GM21390 (cell line): ENCODE data around the gene ERGIC2.

ENCODE experiments used
- ATAC-seq: cut with Tn5 transposase; IDR thresholded peaks from one replicate; pipeline ENCODE4 v1.9.1; 2021; ENCODE audit not compliant: unreplicated experiment

Gene ERGIC2

DNA sequence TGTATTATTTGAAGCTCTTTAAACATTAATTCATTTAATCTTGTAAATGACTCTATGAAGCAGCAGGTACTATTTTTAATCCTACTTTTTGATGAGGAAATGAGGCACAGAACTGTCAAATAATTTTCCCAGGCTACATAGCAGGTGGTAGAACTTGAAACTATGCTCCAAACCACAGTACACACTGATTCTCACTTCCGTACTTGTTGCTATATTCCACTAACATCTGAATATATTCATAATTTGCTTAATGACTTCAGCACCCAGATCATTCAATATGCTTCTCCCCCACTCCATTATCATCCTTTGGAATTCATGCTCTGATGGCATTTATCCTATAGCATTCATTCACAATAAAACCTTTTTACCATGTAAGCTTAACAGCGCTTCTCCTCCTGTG, 4.9 kb downstream of the ERGIC2 start:
- no peak for ATAC-seq

DNA sequence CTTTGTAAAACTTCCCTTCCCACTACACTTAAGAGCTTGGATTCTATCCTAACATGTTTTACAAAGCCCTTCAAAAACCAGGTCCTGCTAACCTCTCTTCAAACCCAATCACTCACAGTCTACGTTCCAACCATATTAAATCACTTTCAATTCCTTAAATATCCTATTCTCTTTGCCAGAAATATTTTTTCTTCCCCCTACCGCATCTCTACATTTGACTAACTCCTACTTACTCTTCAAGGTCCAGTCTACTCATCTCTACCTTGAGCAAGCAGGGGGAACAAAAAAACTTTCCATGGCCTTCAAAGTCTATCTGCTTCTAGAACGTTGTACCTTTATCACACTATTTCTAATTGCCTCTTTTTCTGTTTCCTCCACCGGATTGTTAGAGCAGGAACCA, 6.1 kb downstream of the ERGIC2 start:
- ATAC-seq = no peak

DNA sequence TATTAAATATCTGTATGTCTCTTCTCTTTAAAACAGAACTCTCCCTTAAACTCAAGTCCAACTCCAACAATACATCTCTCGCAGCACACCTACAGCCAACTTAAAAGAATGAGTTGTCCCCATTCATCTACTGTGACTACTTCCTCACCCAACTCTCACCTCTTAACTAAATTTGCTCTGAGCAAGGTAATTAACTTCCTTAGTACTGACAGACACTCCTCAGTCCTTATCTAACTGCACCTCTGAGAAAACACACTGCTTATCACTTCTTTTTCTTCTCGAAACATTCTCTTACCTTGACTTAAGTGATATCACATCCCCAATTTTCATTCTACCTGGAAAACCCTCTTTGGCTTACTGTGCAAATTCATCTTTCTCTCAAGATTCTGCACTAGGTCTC, 7.0 kb downstream of the ERGIC2 start:
- ATAC-seq = no peak

DNA sequence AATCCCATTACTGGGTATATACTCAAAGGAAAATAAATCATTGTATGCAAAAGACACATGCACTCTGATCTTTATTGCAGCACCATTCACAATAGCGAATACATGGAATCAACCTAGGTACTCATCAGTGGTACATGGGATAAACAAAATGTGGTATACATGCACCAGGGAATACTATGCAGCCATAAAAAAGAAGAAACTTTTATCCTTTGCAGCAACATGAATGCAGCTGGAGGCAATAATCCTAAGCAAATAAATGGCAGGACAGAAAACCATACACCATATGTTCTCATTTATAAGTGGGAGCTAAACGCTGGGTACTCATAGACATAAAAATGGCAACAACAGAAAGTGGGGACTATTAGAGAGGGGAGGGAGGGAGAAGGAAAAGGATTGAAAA, 15.9 kb downstream of the ERGIC2 start:
- ATAC-seq = no peak

DNA sequence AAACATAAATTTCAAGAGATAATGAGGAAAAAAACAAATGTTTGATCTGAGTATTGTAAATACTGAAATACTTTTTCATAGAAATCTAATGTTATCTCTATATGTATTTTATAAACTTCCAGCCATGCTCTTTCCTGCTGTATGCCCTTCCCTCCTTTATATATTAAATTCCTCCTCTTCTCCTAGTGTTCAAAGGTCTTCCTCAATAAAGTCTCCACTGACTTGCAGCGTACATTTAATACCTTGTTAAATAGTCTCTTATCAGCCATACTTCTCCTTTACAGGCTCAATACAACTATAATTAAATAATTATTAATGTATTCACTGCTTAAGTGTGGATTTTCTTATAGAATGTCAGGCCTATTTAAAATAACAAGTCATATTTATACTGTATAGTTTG, 26.0 kb downstream of the ERGIC2 start:
- no peak for ATAC-seq

DNA sequence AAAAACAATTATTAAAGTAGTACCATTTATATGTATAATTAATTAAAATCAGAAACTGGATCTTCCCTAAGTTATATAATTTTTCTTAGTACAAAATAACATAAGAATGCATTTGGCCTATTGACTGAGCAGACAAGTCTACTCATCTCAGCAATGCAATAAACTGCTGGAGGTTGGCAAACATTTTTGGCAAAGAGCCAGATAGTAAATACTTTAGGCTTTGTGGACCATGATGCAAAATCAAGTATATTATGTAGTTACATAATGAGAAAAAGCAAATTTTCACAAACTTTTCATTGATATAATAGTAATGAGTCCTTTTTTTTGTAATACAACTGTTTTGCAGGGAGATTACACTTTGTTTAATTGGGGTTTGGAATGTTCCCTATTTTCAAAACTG, 30.9 kb downstream of the ERGIC2 start:
- no peak for ATAC-seq

DNA sequence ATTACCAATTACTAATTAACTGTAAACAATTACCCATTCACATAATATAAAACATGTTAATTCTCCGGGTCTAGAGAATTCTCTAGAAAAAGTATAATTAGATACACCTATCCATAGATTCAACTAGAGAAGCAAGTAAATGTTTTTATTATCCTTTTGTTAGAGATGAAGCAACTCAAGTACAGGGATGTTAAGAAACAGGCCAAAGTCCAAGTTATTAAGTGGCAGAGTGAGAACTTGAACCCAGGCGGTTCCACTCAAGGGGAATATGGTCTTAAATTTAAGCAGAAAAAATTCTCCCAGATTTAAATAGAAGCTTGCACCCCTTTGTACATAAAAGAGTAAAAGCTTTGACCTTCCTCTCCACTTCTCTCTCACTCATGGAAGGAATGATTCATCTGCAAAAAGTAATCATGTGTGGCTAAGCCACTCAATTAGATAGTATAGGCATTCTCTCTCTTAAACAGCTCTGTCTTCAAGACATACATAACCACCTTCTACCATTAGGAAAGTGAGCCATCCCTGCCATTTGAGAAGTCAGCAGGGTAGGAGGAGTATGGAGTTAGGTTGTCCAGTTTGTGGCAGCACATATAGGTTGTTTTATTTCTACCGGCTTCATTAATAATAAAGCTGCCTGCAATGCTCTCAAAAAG, 34.1 kb downstream of the ERGIC2 start:
- ATAC-seq = no peak

DNA sequence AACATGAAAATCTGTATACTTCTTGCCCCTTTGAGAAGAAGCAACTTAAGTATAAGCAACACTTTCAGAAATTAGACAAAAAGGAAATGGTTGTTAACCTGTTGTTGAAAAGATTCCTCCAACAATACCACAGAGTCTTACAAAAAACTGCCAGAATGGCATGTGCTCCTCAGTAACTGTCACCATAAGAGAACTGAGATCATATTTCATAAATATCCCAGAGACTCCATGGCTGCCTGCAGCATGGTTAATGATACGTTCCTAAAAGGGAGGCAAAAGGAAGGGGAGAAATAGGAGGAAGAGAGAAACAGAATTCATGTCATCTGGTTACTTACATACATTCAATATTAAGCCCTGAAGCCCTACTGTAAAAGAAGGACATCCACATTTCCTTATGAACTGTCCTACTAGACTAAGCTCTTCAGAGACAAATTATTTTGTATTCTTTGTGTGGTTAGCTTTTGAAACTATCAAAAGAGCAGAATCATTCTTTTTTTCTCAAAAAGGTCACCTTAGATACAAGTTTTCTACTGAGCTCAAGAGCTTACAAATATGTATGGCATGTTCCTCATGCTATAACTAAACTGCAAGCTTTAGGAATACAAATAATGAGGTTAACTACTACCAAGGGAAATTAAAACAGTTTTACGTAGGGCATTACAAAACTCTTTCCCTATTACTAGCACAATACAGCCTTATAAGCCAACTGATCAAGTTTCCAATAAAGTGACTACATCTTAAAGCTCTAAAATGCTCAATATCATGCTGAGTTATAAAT, 37.8 kb downstream of the ERGIC2 start:
- no peak for ATAC-seq

DNA sequence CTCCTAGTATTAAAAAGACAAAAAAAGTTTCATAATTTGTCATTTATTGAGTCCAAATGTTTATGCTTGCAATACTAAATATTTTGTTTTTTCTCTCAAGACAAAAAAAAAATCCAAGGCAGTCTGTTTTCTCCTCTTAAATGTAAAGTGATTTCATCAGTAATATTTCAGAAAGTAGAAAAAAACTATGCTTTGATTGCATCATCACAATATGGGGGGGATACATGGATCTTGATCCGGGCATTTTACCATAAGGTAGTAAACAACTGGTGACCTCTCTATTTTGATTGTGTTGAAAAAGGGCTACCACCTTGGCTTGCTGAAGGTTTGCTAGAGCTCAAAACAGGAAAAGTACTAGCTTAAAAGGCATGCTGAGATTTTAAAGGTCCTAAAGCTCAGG, 43.6 kb downstream of the ERGIC2 start:
- no peak for ATAC-seq

DNA sequence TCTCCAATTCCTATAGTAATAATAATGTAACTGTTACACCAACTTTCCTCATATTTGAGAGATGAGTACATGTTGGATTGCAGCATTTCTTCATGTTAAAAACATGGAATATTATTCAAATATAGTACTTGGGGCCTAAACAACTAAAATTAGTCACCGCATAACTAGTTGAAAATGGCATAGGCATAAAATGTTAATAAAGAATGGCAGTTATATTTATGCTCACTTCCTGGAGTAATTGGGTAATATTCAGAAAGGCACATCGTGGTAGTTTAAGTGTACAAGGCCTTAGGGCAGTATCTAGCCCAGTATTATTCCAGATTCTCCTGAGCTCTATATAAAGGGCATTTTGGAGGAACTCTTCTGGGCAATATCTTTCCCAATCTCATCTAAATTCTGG, 46.0 kb downstream of the ERGIC2 start:
- no peak for ATAC-seq

DNA sequence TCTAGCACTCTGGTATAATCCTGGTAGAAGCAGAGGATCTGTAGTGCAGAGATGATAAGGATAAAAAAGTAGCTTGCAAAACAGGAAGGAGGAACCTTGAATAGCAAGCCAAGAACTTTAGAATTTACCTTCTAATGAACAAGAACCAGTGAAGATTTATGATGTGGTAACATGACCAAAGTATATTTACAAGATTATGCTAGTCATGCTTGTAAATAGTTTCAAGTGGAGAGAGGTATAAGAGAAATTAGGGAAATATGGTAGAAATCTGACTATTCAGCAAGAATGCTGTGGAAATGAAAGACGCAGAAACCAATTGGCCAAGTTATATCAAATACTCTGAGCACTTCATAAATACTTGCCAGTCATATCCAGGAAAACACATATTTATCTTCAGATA, 47.8 kb downstream of the ERGIC2 start:
- ATAC-seq = no peak

DNA sequence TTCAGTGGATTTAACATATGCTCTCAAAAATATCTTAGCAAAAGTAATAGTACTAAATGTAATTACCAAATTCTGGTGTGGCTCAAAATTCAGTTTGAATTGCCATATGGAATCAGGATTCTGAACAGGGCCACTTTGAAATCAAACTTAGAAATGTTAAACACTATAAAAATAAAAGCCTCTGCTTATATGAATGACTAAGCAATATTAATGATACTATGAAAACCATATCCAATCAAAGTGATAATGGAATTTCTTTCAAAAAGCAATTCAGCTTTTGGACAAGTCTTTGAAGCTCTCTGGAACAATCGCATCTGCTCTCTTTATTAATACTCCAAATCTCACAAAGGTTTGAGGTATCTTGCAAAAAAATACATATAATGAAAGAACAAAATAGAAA, 51.6 kb downstream of the ERGIC2 start:
- ATAC-seq = no peak

DNA sequence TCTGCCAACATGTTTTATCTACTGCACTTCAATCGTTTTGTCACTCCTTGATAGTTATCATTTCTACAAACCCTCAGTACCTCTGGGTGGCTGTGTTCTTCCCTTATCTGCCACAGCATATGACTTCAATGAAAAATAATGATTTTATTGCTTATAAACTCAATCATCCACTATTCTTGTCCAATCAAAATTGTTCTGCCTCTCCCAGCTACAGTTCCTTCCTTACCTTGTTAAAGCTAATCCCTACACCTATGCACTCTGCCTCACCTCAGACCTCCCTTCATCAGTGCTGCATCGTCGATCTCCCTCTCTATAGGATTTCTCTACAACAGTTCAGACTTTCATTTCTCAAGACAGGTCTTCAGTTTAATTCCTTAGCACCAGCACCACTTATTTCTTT, 58.8 kb downstream of the ERGIC2 start:
- ATAC-seq = no peak

DNA sequence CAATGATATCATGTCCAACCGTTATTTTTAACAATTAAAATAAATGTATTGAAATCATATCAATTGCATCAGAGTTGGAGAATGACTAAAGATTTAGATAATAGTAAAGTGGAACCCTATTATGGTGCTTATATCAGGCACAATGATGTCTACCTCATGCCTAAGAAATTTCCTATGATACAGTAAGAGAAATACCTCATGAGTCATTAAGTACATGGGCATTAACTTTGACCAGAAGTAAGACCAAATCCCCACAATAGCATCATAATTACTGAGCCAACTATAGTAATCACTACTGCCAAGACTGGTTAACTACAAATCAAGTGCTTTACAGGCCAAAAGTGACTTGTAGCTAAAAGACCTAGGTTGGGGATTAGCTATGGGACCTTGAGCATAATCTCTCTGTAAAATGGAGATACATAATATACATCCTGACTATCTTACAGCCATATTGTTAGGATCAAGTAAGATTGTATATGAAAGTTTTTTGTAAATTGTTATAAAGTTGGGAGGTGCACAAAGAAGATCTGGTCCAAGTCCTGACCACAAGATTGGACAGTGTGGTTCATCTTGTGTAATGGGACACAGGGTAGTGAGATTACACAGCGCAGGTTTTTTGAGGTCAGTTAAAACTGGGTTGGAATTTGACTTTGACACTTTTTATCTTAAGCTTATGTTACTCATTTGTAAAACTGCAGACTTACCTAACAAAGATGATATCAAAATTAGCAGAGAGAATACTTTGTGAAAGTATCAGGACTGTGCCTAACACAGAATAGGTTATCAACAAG, 60.5 kb downstream of the ERGIC2 start:
- no peak for ATAC-seq

DNA sequence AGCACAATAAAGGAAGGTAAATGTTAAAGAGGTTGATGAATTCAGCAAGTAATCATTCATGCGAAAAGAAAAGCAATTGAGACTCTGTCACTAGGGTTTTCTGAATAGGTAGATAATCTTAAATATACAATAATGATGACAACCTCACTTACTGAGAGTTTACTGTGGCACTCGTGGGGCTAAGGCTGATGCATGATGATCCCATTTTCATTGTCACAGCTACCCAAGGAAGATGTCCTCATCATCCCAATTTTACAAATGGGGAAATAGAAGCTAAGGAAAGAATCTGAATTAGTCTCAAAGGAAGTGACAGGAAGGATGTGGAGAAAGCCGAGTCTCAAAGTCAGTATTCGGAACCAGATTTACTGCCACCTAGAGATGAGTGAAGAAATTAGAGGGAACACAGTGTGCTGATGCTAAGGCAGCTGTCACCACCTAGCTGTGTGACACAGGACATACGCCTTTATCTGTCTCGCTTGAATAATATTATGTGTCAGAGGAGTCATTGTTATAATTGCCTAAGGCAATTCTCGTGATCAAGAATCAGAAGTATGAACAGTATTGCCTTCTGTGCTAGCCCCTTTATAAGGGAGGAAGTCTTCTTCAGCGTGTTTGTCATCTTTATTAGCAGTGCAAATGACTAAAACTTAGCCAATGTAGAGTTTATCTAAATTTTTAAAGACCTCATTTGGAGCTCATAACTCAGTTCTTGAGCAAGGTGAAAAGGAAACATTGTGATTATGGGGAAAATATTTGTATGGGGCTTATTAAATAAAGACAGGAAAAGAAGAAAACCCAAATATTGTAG, 63.2 kb downstream of the ERGIC2 start:
- ATAC-seq = peak; percentile 99

DNA sequence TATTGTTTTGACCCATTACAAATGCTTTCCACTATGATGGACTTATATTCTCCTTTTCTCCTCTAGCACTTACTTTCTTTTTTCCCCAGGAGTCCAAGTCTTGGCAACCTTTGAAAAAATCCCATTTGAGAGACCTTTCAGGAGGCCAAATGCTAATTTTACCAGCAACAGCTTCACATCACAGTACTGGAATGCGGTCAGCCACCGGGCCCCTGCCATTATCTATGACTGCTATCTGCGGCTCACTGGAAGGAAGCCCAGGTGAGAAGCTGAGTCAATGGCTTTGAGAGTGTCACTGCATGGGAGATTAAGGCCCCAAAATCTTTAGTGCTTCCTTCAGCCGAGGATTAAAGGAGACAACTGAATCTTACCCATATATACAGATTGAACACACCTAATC, 64.2 kb downstream of the ERGIC2 start:
- ATAC-seq = no peak

DNA sequence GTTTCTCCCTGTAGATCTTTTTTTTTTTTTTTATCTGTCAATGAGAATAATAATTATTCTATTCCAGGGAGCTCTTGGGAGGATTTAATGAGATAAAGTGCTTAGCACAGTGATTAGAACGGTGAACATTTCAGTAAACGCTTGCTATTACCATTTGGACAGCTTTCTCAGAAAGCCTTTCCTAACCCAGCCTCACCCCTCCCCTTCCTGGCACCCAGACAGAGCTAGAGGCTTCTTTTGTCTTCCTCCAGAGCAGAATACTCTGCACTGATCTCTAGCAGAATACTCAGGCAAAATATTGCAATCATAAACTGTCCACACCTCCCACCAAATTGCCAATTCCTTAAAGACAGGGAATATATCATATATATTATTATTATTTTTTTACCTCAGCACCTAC, 66.6 kb downstream of the ERGIC2 start:
- ATAC-seq = no peak

DNA sequence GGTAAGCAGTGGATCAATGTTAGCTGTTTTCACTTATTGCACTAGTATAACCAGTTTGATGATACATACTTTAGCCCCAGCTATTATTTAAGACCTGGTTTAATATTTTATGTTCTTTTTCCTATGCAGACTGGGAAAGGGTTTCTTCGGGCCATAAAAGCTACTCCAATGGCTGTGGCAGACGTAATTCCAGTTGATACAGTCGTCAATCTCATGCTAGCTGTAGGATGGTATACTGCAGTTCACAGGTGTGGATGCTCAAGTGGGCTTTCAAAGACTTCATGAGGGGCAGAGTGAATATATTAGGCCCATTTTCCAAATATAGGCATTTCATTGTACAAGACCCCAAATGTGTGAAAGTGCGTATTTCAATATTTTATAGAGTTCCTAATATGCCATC, 70.1 kb downstream of the ERGIC2 start:
- no peak for ATAC-seq

DNA sequence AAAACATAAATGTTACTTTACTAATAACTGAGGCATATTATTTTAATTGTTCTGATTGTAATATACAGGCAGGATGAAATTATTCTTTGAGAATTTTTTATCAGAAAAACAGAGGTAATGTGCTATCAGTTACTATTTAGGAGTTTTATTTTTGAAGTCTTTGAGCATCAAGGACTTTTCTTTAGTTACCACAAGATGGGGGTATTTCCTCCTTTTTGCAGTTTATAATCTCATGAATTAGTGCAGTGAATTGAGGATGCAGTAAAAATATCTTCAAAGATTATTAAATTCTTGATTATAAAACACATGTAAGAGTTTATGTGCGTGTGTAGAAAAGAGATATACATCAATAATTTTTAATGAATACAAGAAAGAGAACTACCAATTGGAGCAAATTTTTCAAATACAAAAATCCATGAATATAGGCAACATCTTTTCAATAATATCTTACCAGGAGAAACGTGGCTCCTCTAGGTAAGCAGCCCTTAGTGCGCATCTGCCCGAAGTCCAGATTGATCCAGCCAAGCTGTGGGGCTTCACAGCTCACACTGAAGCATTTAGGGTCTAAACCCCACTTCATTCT, 71.6 kb downstream of the ERGIC2 start:
- no peak for ATAC-seq

DNA sequence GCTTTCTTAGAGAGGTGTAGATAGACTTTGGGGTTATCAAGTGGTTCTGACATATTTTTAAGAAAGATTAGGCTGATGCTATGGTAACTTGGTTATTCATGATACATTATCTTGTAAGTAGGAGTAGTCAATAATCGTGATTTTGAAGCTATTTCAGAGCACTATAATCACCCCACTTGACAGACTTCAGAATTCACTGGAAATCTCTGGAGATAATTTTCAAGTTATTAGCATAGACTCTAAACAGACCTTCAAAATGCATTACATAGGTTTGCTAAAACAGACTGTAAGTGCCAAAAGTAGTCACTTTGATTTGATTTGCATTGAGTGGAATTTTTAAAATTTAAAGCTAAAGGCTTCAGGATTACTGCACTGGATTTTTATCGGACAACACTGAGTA, 74.3 kb downstream of the ERGIC2 start:
- no peak for ATAC-seq

DNA sequence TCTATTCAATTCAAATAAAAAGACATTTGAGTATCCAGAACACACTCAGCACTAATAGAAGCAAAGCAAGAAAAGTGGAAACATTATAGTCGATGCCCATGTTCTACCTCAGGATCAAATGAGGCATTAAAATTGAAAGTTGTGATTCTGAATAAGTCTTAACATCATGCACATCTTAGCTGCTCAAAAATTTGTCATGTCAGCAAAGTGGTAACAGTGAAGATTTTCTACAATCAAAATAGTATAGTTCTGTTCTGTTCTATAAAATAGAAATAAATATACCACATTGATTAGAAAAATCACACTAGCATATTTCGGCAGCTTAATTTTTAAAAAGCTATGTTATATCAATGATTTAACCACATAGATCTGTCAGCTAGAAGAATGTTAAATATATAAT, 74.7 kb downstream of the ERGIC2 start:
- no peak for ATAC-seq
